ENCODE measurements around the gene RNF224. TPM values are rescaled to one million over a fixed set of nuclear protein-coding genes. Genes with fewer than 3 reads are reported as not detected.

The RNF224 gene
- total and polyA plus RNA-seq, 5 donors from 2014 or later, result not detected

GRCh38 chr9:137223078-137223970 lies 4.0 kb upstream of the RNF224 start:
- H3K4me3 ChIP-seq (ENCODE audit: low read depth, low read length), result peak overlapping the region; percentile 59
- H3K27me3 ChIP-seq (ENCODE audit: control insufficient read depth, insufficient read depth, low read length), result no peaks in the 10 kb centered on the region
- Mint-ChIP-seq H3K27ac (peak overlapping the region in 2 of 3 donors; percentile 38 to 89), H3K9me3 (no peaks in the 10 kb centered on the region), H3K4me1 (peaks cover 0 to 13% (median 7%) of the 10 kb centered on the region in 4 donors), H3K4me3 (peak overlapping the region; percentile 81 to 93 (median 83)), H3K27me3 (peaks cover 5% of the 10 kb centered on the region), H3K36me3 (no peaks in the 10 kb centered on the region)
- no peaks in the 10 kb centered on the region for H3K9me3 ChIP-seq (ENCODE audit: control insufficient read depth in 2 of 2, low read length in 2 of 2)
- no peaks in the 10 kb centered on the region for H3K36me3 ChIP-seq (ENCODE audit: control insufficient read depth, insufficient read depth, low read length)
- H3K4me1 ChIP-seq (ENCODE audit: control insufficient read depth, insufficient read depth, low read length, poor library complexity, severe bottlenecking), result peaks cover 21% of the 10 kb centered on the region
- DNase-seq, result peak; percentile 97 to 99 (median 99)
- peak overlapping the region; percentile 90 for H3K27ac ChIP-seq (ENCODE audit: insufficient read depth, low read length, poor library complexity, severe bottlenecking)
- ATAC-seq (ENCODE audit: low read depth in 2 of 2), result peak; percentile 91 to 94

DNA sequence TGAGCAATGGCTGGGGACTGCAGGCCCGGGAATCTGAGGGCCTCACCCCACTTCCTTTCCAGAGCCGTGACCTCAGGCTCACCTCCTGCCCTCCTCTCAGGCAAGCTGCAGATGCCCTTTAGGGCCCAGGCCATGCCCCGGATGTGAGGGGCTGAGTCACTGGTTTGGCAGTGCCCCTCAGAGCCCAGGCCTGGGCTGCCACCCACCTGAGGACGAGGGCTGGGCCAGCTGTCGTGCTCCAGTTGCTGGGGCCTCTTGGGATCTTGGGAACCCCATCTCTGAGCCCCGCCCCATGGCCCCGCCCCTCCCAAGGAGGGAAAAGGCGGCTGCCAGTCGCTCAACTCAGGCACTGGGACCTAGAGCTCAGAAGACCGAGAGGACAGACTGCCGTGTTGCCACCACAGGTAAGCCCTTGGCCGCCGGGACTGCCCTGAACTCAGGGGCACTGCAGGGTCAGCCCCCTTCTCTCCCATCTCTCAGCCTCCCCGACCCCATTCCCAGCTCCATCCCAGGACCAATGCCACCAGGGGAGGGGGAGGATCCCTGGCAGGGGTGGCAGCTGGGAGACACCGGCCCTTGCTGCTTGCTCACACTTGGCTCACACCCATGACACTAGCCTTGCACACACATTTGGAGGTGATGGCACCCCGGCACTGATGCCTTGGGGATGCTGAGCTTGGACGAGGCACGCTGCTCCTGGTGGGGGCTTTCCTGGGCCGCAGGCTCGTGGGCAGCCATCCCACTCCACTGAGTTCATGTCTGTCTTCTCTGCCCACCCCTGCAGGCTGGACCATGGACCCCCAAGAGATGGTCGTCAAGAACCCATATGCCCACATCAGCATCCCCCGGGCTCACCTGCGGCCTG lies 2.2 kb upstream of the RNF224 start, which contains the start of gene CYSRT1:
Gene CYSRT1, plus strand, starts transcription at position 345 of the 865 bp plus-strand sequence. Its CDS starts 448 bp downstream, at position 793.
- Mint-ChIP-seq H3K4me3 (peak within 1 kb of the TSS; percentile 81 to 93 (median 83)), H3K27me3 (peaks cover 5% of the 10 kb centered on the region), H3K4me1 (peaks cover 0 to 13% (median 7%) of the 10 kb centered on the region in 4 donors), H3K9me3 (no peaks in the 10 kb centered on the region), H3K27ac (peak within 1 kb of the TSS; percentile 38 to 89 (median 56)), H3K36me3 (no peaks in the 10 kb centered on the region)
- Histone ChIP-seq H3K9me3 (ENCODE audit: control insufficient read depth in 2 of 2, low read length in 2 of 2) (no peaks in the 10 kb centered on the region), H3K4me1 (ENCODE audit: control insufficient read depth, insufficient read depth, low read length, poor library complexity, severe bottlenecking) (peaks cover 21% of the 10 kb centered on the region), H3K27ac (ENCODE audit: insufficient read depth, low read length, poor library complexity, severe bottlenecking) (peak within 1 kb of the TSS; percentile 90), H3K4me3 (ENCODE audit: low read depth, low read length) (peak within 1 kb of the TSS; percentile 59), H3K36me3 (ENCODE audit: control insufficient read depth, insufficient read depth, low read length) (no peaks in the 10 kb centered on the region), H3K27me3 (ENCODE audit: control insufficient read depth, insufficient read depth, low read length) (no peaks in the 10 kb centered on the region)
- ATAC-seq (ENCODE audit: low read depth in 2 of 2) (no peak), DNase-seq (peak in 1 of 3 donors; percentile 56)

DNA sequence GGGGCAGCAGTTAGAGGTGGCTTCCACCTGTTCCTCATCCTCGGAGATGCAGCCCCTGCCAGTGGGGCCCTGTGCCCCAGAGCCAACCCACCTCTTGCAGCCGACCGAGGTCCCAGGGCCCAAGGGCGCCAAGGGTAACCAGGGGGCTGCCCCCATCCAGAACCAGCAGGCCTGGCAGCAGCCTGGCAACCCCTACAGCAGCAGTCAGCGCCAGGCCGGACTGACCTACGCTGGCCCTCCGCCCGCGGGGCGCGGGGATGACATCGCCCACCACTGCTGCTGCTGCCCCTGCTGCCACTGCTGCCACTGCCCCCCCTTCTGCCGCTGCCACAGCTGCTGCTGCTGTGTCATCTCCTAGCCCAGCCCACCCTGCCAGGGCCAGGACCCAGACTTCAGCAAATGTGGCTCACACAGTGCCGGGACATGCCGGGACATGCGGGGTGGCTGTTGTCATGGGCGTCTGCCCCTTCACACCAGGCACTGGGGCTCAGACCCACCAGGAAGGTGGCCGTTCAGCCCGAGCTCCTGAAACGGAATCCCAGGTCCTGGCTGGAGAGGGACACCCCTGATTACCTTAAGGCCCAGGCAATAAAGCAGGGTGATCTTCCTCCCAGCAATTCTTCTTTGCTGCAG lies 1.5 kb upstream of the RNF224 start:
- Mint-ChIP-seq H3K4me1 (peaks cover 0 to 13% (median 7%) of the 10 kb centered on the region in 4 donors), H3K27ac (peak overlapping the region in 1 of 3 donors; percentile 42), H3K4me3 (peak overlapping the region in 1 of 4 donors; percentile 32), H3K36me3 (no peaks in the 10 kb centered on the region), H3K27me3 (peaks cover 5% of the 10 kb centered on the region), H3K9me3 (no peaks in the 10 kb centered on the region)
- ATAC-seq (ENCODE audit: low read depth in 2 of 2), result no peak
- Histone ChIP-seq H3K36me3 (ENCODE audit: control insufficient read depth, insufficient read depth, low read length) (no peaks in the 10 kb centered on the region), H3K27me3 (ENCODE audit: control insufficient read depth, insufficient read depth, low read length) (no peaks in the 10 kb centered on the region), H3K4me1 (ENCODE audit: control insufficient read depth, insufficient read depth, low read length, poor library complexity, severe bottlenecking) (peaks cover 21% of the 10 kb centered on the region), H3K4me3 (ENCODE audit: low read depth, low read length) (no peak overlapping the region), H3K27ac (ENCODE audit: insufficient read depth, low read length, poor library complexity, severe bottlenecking) (no peak overlapping the region), H3K9me3 (ENCODE audit: control insufficient read depth in 2 of 2, low read length in 2 of 2) (no peaks in the 10 kb centered on the region)
- no peak for DNase-seq

DNA sequence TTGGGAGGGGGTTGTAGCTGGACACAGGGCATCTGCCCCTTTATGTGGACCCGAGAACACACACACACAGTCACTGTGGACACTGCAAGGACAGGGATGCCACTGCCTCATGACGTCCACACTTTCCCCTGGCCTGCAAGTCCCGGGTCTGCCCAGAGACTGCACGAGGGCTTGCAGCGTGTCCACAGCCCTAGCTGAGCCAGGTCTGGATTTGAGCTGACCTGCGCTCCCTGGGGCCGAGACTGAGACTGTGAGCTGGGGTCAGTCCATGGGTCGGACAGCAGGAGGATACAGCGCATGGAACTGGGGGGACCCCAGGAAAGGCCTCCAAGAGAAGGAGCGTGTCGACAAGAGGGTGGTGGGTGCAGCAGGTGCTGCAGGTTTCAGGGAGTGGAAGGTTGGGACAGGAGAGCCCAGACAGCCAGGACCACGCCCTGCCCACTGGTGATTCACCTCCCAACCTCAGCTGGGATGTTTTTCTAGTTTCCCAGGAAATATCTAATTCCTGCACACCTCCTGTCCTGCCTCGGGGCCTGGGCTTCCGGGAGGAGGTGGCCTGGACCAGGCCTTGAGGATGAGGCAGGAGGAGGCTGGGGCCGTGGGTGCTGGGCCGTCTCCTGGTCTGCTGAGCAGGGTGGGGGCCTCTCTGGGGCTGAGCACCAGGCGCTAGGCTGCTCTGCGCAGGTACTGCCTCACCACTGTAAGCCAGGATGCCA lies 806 bp upstream of the RNF224 start:
- DNase-seq, result no peak
- no peak for ATAC-seq (ENCODE audit: low read depth in 2 of 2)

GRCh38 chr9:137227853-137228505 lies 677 bp downstream of the RNF224 start:
- H3K4me1 Mint-ChIP-seq, result peaks cover 0 to 12% (median 6%) of the 10 kb centered on the region in 4 donors
- Histone ChIP-seq H3K27me3 (ENCODE audit: control insufficient read depth, insufficient read depth, low read length) (no peaks in the 10 kb centered on the region), H3K9me3 (ENCODE audit: control insufficient read depth in 2 of 2, low read length in 2 of 2) (no peaks in the 10 kb centered on the region), H3K36me3 (ENCODE audit: control insufficient read depth, insufficient read depth, low read length) (no peaks in the 10 kb centered on the region), H3K27ac (ENCODE audit: insufficient read depth, low read length, poor library complexity, severe bottlenecking) (no peak overlapping the region), H3K4me1 (ENCODE audit: control insufficient read depth, insufficient read depth, low read length, poor library complexity, severe bottlenecking) (peaks cover 12% of the 10 kb centered on the region), H3K4me3 (ENCODE audit: low read depth, low read length) (no peak overlapping the region)
- H3K9me3 Mint-ChIP-seq, result no peaks in the 10 kb centered on the region
- peaks cover 5% of the 10 kb centered on the region for H3K27me3 Mint-ChIP-seq
- H3K27ac Mint-ChIP-seq, result peak overlapping the region in 2 of 3 donors; percentile 23 to 96
- no peak for DNase-seq
- ATAC-seq (ENCODE audit: low read depth in 2 of 2), result no peak
- no peak overlapping the region for H3K4me3 Mint-ChIP-seq
- no peaks in the 10 kb centered on the region for H3K36me3 Mint-ChIP-seq

More for the DNA sequence above, 806 bp upstream of the RNF224 start:
- H3K4me3 Mint-ChIP-seq, result peak overlapping the region in 1 of 4 donors; percentile 32
- Histone ChIP-seq H3K27ac (ENCODE audit: insufficient read depth, low read length, poor library complexity, severe bottlenecking) (no peak overlapping the region), H3K4me3 (ENCODE audit: low read depth, low read length) (no peak overlapping the region), H3K36me3 (ENCODE audit: control insufficient read depth, insufficient read depth, low read length) (no peaks in the 10 kb centered on the region), H3K9me3 (ENCODE audit: control insufficient read depth in 2 of 2, low read length in 2 of 2) (no peaks in the 10 kb centered on the region), H3K4me1 (ENCODE audit: control insufficient read depth, insufficient read depth, low read length, poor library complexity, severe bottlenecking) (peaks cover 21% of the 10 kb centered on the region), H3K27me3 (ENCODE audit: control insufficient read depth, insufficient read depth, low read length) (no peaks in the 10 kb centered on the region)
- H3K36me3 Mint-ChIP-seq, result no peaks in the 10 kb centered on the region
- H3K27ac Mint-ChIP-seq, result no peak overlapping the region
- H3K27me3 Mint-ChIP-seq, result peaks cover 5% of the 10 kb centered on the region
- H3K9me3 Mint-ChIP-seq, result no peaks in the 10 kb centered on the region
- H3K4me1 Mint-ChIP-seq, result peaks cover 0 to 13% (median 7%) of the 10 kb centered on the region in 4 donors

- peaks cover 10% of the 10 kb centered on the region for H3K4me1 ChIP-seq (ENCODE audit: control insufficient read depth, insufficient read depth, low read length, poor library complexity, severe bottlenecking)
- H3K4me3 ChIP-seq (ENCODE audit: low read depth, low read length), result no peak overlapping the region
- H3K4me1 Mint-ChIP-seq, result peaks cover 0 to 8% (median 5%) of the 10 kb centered on the region in 4 donors
- peaks cover 5% of the 10 kb centered on the region for H3K27me3 Mint-ChIP-seq
- no peak overlapping the region for H3K27ac Mint-ChIP-seq
- no peaks in the 10 kb centered on the region for H3K27me3 ChIP-seq (ENCODE audit: control insufficient read depth, insufficient read depth, low read length)
- no peaks in the 10 kb centered on the region for H3K36me3 ChIP-seq (ENCODE audit: control insufficient read depth, insufficient read depth, low read length)
- H3K27ac ChIP-seq (ENCODE audit: insufficient read depth, low read length, poor library complexity, severe bottlenecking), result no peak overlapping the region
- no peak overlapping the region for H3K4me3 Mint-ChIP-seq
- no peaks in the 10 kb centered on the region for H3K9me3 Mint-ChIP-seq
- no peaks in the 10 kb centered on the region for H3K9me3 ChIP-seq (ENCODE audit: control insufficient read depth in 2 of 2, low read length in 2 of 2)
- no peak for DNase-seq
- H3K36me3 Mint-ChIP-seq, result no peaks in the 10 kb centered on the region
- ATAC-seq (ENCODE audit: low read depth in 2 of 2), result no peak
Measured at GRCh38 chr9:137228506-137228967, 1.2 kb downstream of the RNF224 start.

All from CD4-positive, CD25-positive, alpha-beta regulatory T cell (primary cell).